HG03571 (cell line): ENCODE results near the gene PRSS53.
"Not testable (repeated sequence)": the region's sequence is repeated elsewhere in the genome, so short reads cannot be mapped to it uniquely, and the experiment has no call there.

Experiments used
- ATAC-seq: cut with Tn5 transposase; IDR thresholded peaks from one replicate; pipeline ENCODE4 v1.9.1; 2021; ENCODE audit not compliant: unreplicated experiment

PRSS53 gene

GRCh38 chr16:31118223-31119155 lies 29.7 kb upstream of the PRSS53 start:
- no peak for ATAC-seq

GRCh38 chr16:31117384-31118222 lies 28.9 kb upstream of the PRSS53 start, which contains the start of gene KAT8:
Gene KAT8, plus strand, starts transcription at chr16:31117664. Its CDS starts 18 bp downstream, at chr16:31117682.
- peak; percentile 81 for ATAC-seq

GRCh38 chr16:31114468-31114867 lies 25.7 kb upstream of the PRSS53 start:
- no peak for ATAC-seq

- ATAC-seq, result no peak
These were observed 24.7 kb upstream of the PRSS53 start for GRCh38 chr16:31113121-31114120.

GRCh38 chr16:31112711-31113110 lies 24.0 kb upstream of the PRSS53 start:
- ATAC-seq, result no peak

- ATAC-seq, result no peak
These were observed 23.2 kb upstream of the PRSS53 start for GRCh38 chr16:31111881-31112466.

GRCh38 chr16:31110106-31111034 lies 21.6 kb upstream of the PRSS53 start:
- ATAC-seq, result no peak

- ATAC-seq, result no peak
These were observed 20.9 kb upstream of the PRSS53 start for GRCh38 chr16:31109622-31110021.

GRCh38 chr16:31108794-31109558 lies 20.2 kb upstream of the PRSS53 start:
- ATAC-seq, result no peak

GRCh38 chr16:31108035-31108793 lies 19.5 kb upstream of the PRSS53 start, which contains the start of gene BCKDK:
Gene BCKDK, plus strand, starts transcription at chr16:31108386. Its CDS starts 838 bp downstream, at chr16:31109224.
- ATAC-seq, result peak; percentile 76

- peak; percentile 38 for ATAC-seq
These were observed 18.7 kb upstream of the PRSS53 start for GRCh38 chr16:31107465-31107867.

- no peak for ATAC-seq
These were observed 18.0 kb upstream of the PRSS53 start for GRCh38 chr16:31106509-31107464.

GRCh38 chr16:31105677-31106213 lies 17.0 kb upstream of the PRSS53 start:
- ATAC-seq, result no peak

GRCh38 chr16:31100876-31101641 lies 12.3 kb upstream of the PRSS53 start:
- not testable (repeated sequence) for ATAC-seq
